CD14-positive monocyte (primary cell): ENCODE measurements around the gene PRRG4. TPM values are rescaled to one million over a fixed set of nuclear protein-coding genes. Genes with fewer than 3 reads are reported as not detected.

Experiments used
- DNase-seq, 3 donors: peaks; one replicate each; pipeline ENCODE4 v3.0.0-alpha.2; 2011 to 2022
- H2AFZ ChIP-seq: 2 replicates; pipeline ENCODE4 v1.6.0; 2012; ENCODE audit warnings: mild to moderate bottlenecking, low read depth, low read length, inconsistent platforms; ENCODE audit not compliant: insufficient read depth, poor library complexity, severe bottlenecking
- H3K27ac ChIP-seq, 2 donors: 1 replicate in 1 of 2; 2 replicates in 1 of 2; pipeline ENCODE4 v1.5.1; 2012 to 2013; ENCODE audit warnings: low read length in 2 of 2, control low read depth in 1 of 2, inconsistent platforms in 1 of 2, low read depth in 1 of 2, mild to moderate bottlenecking in 1 of 2
- H3K27me3 ChIP-seq, 2 donors: one replicate each; pipeline versions ENCODE4 v1.6.0 to v1.6.1; 2011 to 2013; ENCODE audit warnings: low read length in 2 of 2; ENCODE audit not compliant: control insufficient read depth in 2 of 2, insufficient read depth in 2 of 2
- H3K36me3 ChIP-seq, 2 donors: replicated peaks in 1 of 2; 1 replicate in 1 of 2; 2 replicates in 1 of 2; pipeline versions ENCODE4 v1.5.1 to v1.6.1; 2012 to 2013; ENCODE audit warnings: low read length in 2 of 2, control low read depth in 1 of 2, inconsistent platforms in 1 of 2, mild to moderate bottlenecking in 1 of 2; ENCODE audit not compliant: insufficient read depth in 2 of 2, control insufficient read depth in 1 of 2
- H3K4me1 ChIP-seq, 2 donors: 1 replicate in 1 of 2; 2 replicates in 1 of 2; pipeline versions ENCODE4 v1.5.1 to v1.6.1; 2012 to 2013; ENCODE audit warnings: low read length in 2 of 2, control low read depth in 1 of 2, inconsistent platforms in 1 of 2, mild to moderate bottlenecking in 1 of 2, moderate library complexity in 1 of 2; ENCODE audit not compliant: insufficient read depth in 2 of 2, control insufficient read depth in 1 of 2
- H3K4me2 ChIP-seq: replicated peaks from 2 replicates; pipeline ENCODE3; 2012; ENCODE audit warnings: low read length, moderate library complexity, mild to moderate bottlenecking; ENCODE audit not compliant: poor library complexity, severe bottlenecking; ENCODE audit errors: extremely low read depth
- H3K4me3 ChIP-seq, 3 experiments: fragments of 200-600 bp in 1 of 3; sonication (generic) in 1 of 3; replicated peaks in 1 of 3; 1 replicate in 2 of 3; 2 replicates in 1 of 3; pipeline ENCODE4 v1.5.1; 2011 to 2013; ENCODE audit warnings: low read length in 3 of 3, mild to moderate bottlenecking in 3 of 3, control low read depth in 2 of 3, low read depth in 2 of 3, inconsistent platforms in 1 of 3, moderate library complexity in 1 of 3
- H3K79me2 ChIP-seq: 2 replicates; pipeline ENCODE4 v1.6.0; 2012; ENCODE audit warnings: mild to moderate bottlenecking, control low read depth, inconsistent platforms, low read length, moderate library complexity; ENCODE audit not compliant: insufficient read depth
- H3K9ac ChIP-seq: 2 replicates; pipeline ENCODE4 v1.6.0; 2017; ENCODE audit warnings: low read length, mild to moderate bottlenecking; ENCODE audit not compliant: insufficient read depth, poor library complexity, severe bottlenecking
- H3K9me3 ChIP-seq, 2 donors: replicated peaks in 1 of 2; 1 replicate in 1 of 2; 2 replicates in 1 of 2; pipeline versions ENCODE4 v1.5.1 to v1.6.1; 2012 to 2013; ENCODE audit warnings: low read length in 2 of 2, control low read depth in 1 of 2; ENCODE audit not compliant: control insufficient read depth in 1 of 2, insufficient read depth in 1 of 2
- H4K20me1 ChIP-seq: 2 replicates; pipeline ENCODE4 v1.6.0; 2012; ENCODE audit warnings: mild to moderate bottlenecking, low read length, control low read depth, moderate library complexity; ENCODE audit not compliant: insufficient read depth
- H3K27ac Mint-ChIP-seq, 7 donors: one replicate each; pipeline ENCODE4 v1.8.0; 2020; ENCODE audit warnings: mild to moderate bottlenecking in 7 of 7, mixed read lengths in 7 of 7, moderate library complexity in 6 of 7, inconsistent platforms in 2 of 7
- H3K27me3 Mint-ChIP-seq, 3 donors: one replicate each; pipeline ENCODE4 v1.8.0; 2021 to 2022; ENCODE audit warnings: low read depth in 3 of 3, mild to moderate bottlenecking in 3 of 3, mixed read lengths in 3 of 3, moderate library complexity in 3 of 3, inconsistent platforms in 1 of 3
- H3K36me3 Mint-ChIP-seq, 2 donors: one replicate each; pipeline ENCODE4 v1.8.0; 2020; ENCODE audit warnings: mixed read lengths in 2 of 2, inconsistent platforms in 1 of 2, mild to moderate bottlenecking in 1 of 2
- H3K4me1 Mint-ChIP-seq: one replicate; pipeline ENCODE4 v1.8.0; 2020; ENCODE audit warnings: mild to moderate bottlenecking, mixed read lengths
- H3K4me3 Mint-ChIP-seq, 2 donors: one replicate each; pipeline ENCODE4 v1.8.0; 2020; ENCODE audit warnings: mild to moderate bottlenecking in 2 of 2, mixed read lengths in 2 of 2, moderate library complexity in 1 of 2
- H3K9me3 Mint-ChIP-seq, 7 donors: one replicate each; pipeline ENCODE4 v1.8.0; 2020 to 2022; ENCODE audit warnings: mixed read lengths in 7 of 7, mild to moderate bottlenecking in 6 of 7, moderate library complexity in 6 of 7, inconsistent platforms in 2 of 7
- WGBS: methylation state at CpG from one replicate; pipeline ENCODE4 v1.1.5; 2013; ENCODE audit warnings: missing lambda C conversion rate; ENCODE audit not compliant: insufficient coverage; 5-methylcytosine and 5-hydroxymethylcytosine counted together
- intact Hi-C, 2 donors: fragments of 100-400 bp; cut with micrococcal nuclease; formaldehyde crosslinking; loops; one replicate each; pipeline versions ENCODE4 v1.15.0 to v1.15.1; 2023
- polyA plus RNA-seq, 3 donors: library from polyadenylated mRNA; depleted of rRNA in 1 of 3; unstranded in 2 of 3; stranded (reverse) in 1 of 3; fragments of 300-500 nt in 2 of 3; fragments of >200 nt in 1 of 3; fragmentation: Illumina TruSeq in 2 of 3; gene quantifications; 1 replicate in 2 of 3; 2 replicates in 1 of 3; pipeline ENCODE4 v1.2.3, GENCODE V29; 2012 to 2021
- TF ChIP-seq, protein P1 (sequence below): fragments of 200-600 bp; IDR thresholded peaks from one replicate; pipeline ENCODE4 v1.8.0; 2022; ENCODE audit warnings: antibody characterized with exemption, mild to moderate bottlenecking

The PRRG4 gene
- polyA plus RNA-seq, 3 donors: 3.5 to 9.9 (median 8.7) TPM

DNA sequence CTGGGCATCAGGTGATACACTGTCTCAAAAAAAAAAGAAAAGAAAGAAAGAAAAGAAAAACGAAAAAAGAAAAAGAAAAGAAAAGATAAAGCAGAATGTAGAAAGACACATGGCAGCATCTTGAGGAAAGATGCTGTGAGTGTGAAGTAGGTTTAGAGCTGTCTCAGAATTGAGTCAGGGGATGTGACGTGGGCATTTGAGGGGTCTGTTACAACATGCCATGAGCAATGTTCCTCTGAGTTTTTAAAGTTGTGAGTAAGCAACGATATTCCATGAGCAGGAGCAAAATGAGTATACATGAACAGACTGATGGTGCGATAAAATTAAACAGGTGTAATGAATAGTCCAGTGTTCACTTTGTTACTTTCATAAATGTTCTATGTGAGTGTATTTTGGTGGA lies 51.6 kb downstream of the PRRG4 start:
- Histone ChIP-seq H2AFZ (no peak overlapping the region), H3K4me3 (no peak overlapping the region), H3K36me3 (no peaks in the 10 kb centered on the region), H3K4me1 (no peaks in the 10 kb centered on the region), H3K27me3 (no peaks in the 10 kb centered on the region), H4K20me1 (no peaks in the 10 kb centered on the region), H3K4me2 (no peak overlapping the region), H3K9ac (no peak overlapping the region), H3K27ac (no peak overlapping the region), H3K79me2 (no peaks in the 10 kb centered on the region), H3K9me3 (no peaks in the 10 kb centered on the region)
- H3K27me3 Mint-ChIP-seq: peaks cover 0 to 9% (median 5%) of the 10 kb centered on the region in 3 donors
- TF ChIP-seq, protein P1, sequence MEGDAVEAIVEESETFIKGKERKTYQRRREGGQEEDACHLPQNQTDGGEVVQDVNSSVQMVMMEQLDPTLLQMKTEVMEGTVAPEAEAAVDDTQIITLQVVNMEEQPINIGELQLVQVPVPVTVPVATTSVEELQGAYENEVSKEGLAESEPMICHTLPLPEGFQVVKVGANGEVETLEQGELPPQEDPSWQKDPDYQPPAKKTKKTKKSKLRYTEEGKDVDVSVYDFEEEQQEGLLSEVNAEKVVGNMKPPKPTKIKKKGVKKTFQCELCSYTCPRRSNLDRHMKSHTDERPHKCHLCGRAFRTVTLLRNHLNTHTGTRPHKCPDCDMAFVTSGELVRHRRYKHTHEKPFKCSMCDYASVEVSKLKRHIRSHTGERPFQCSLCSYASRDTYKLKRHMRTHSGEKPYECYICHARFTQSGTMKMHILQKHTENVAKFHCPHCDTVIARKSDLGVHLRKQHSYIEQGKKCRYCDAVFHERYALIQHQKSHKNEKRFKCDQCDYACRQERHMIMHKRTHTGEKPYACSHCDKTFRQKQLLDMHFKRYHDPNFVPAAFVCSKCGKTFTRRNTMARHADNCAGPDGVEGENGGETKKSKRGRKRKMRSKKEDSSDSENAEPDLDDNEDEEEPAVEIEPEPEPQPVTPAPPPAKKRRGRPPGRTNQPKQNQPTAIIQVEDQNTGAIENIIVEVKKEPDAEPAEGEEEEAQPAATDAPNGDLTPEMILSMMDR: no peak
- H3K36me3 Mint-ChIP-seq: no peaks in the 10 kb centered on the region
- intact Hi-C loops: loop anchor here in 1 of 2 donors (10.0 kb wide), 1 partner anchor 66 kb away; no protein-coding TSS in a partner anchor
- WGBS: 74% methylated on average over 4 of the region's 4 CpGs
- DNase-seq: no peak
- no peak overlapping the region for H3K27ac Mint-ChIP-seq
- peaks cover 0 to 7% (median 6%) of the 10 kb centered on the region in 7 donors for H3K9me3 Mint-ChIP-seq
- no peak overlapping the region for H3K4me3 Mint-ChIP-seq
- no peaks in the 10 kb centered on the region for H3K4me1 Mint-ChIP-seq

DNA sequence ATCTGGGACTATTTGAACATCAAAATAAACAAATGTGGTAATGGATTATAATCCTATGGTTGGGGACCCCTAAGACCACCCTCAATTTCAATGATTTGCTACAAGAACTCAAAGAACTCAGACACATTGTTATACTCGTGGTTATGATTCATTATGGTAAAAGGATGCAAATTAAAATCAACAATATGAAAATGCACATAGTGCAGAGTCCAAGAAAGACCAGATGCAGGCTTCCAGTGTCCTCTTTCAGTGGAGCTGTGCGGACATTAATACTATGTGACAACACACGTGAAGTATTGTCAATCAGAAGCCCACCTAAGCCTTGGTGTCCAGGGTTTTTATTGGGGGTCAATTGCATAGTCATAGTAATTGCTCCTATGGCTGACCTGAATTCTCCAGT lies 53.7 kb downstream of the PRRG4 start:
- Mint-ChIP-seq H3K27me3 (peaks cover 2 to 9% (median 5%) of the 10 kb centered on the region in 3 donors), H3K36me3 (no peaks in the 10 kb centered on the region), H3K4me3 (no peak overlapping the region), H3K4me1 (no peaks in the 10 kb centered on the region), H3K9me3 (peaks cover 2 to 8% (median 5%) of the 10 kb centered on the region in 7 donors), H3K27ac (no peak overlapping the region)
- Histone ChIP-seq H2AFZ (no peak overlapping the region), H3K4me2 (no peak overlapping the region), H3K4me3 (no peak overlapping the region), H3K36me3 (no peaks in the 10 kb centered on the region), H3K4me1 (no peaks in the 10 kb centered on the region), H3K27ac (no peak overlapping the region), H3K9ac (no peak overlapping the region), H4K20me1 (no peaks in the 10 kb centered on the region), H3K79me2 (no peaks in the 10 kb centered on the region), H3K27me3 (no peaks in the 10 kb centered on the region), H3K9me3 (peaks cover 0 to 5% of the 10 kb centered on the region in 2 donors)
- TF ChIP-seq, protein P1: no peak
- no peak for DNase-seq
- intact Hi-C loops: loop anchor here in 1 of 2 donors (10.0 kb wide), 1 partner anchor 69 kb away; no protein-coding TSS in a partner anchor
- WGBS: 100% methylated on average over 2 of the region's 3 CpGs
